C4-2B (cell line): Measurements from ENCODE around the gene TBC1D22A.

Experiments
- ZFX ChIP-seq: fragments of 450-650 bp; IDR thresholded peaks from 2 replicates; pipeline ENCODE4 v1.6.1; 2017
- TF ChIP-seq, protein P1 (sequence below): fragments of 450-650 bp; conservative IDR thresholded peaks from 2 replicates; pipeline ENCODE4 v1.5.1; 2017; ENCODE audit warnings: mild to moderate bottlenecking

DNA sequence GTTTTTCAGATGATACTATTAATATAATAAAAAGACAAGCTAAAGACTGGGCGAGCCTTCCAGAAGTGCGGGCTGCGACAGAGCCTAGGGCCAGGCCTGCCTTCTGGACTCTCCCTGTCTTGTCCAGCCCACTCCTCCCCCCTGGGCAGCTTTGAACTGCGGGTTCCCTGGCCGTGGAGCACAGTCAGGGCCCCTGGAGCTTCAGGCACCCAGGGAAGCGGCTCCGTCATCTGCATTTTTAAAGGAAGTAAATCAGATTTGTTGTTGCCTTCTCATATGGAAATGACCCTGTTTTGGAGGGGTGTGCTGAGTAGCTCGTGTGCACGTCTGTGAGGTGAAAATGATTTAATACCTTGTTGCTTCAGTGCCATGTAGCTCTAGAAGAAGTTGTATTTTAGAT lies 265.3 kb downstream of the TBC1D22A start:
- TF ChIP-seq, protein P1, sequence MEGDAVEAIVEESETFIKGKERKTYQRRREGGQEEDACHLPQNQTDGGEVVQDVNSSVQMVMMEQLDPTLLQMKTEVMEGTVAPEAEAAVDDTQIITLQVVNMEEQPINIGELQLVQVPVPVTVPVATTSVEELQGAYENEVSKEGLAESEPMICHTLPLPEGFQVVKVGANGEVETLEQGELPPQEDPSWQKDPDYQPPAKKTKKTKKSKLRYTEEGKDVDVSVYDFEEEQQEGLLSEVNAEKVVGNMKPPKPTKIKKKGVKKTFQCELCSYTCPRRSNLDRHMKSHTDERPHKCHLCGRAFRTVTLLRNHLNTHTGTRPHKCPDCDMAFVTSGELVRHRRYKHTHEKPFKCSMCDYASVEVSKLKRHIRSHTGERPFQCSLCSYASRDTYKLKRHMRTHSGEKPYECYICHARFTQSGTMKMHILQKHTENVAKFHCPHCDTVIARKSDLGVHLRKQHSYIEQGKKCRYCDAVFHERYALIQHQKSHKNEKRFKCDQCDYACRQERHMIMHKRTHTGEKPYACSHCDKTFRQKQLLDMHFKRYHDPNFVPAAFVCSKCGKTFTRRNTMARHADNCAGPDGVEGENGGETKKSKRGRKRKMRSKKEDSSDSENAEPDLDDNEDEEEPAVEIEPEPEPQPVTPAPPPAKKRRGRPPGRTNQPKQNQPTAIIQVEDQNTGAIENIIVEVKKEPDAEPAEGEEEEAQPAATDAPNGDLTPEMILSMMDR: no peak
- TF ChIP-seq ZFX: no peak
